Suppressor macrophage treated with lipopolysaccharide for 4 hours (primary cell): ENCODE data around the gene CRISPLD2.

Experiments used
- DNase-seq: peaks from one replicate; pipeline ENCODE4 v3.0.0-alpha.2; 2020

The CRISPLD2 gene

DNA sequence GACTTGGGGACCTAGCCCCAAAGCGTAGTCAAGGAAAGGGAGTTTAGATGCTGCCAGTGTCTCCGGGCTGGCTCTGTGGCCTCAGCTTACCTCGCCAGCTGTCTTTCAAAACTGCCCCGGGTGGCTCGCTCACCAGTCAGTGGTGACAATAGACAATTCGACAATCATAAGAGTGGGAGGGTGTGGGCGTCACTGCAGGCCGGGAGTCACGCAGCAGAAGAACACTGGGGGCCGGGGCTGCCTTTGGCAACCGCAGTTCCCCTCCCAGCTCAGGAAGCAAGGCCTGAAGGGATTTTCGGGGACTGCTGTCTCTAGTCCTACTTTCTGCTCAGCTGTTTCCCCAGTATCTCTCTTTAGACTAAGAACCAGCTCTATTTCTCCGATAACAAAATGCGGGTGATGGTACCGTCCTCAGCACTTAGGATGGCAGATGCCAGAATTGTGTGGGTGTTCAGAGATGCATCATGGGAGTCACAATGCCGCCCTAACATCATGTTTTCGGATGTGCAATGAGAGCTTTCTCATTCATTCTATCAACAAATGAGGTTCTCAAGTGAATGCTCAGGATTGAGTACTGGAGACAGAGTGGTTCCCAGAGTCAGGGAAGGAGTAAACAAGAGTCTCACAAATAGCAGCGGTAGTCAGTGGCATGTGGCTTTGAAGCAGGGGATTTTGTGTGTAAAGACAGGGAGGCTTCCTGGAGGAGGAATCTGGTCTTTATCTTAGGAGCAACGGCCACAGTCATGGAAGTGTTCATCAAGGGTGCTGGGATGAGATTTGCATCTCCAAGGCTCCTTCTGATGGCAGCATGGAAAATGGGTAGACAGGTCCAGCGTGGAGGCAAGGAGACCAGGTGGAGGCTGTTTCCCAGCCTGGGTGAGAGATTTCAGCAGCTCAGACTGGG lies 98.5 kb downstream of the CRISPLD2 start:
- DNase-seq = no peak

DNA sequence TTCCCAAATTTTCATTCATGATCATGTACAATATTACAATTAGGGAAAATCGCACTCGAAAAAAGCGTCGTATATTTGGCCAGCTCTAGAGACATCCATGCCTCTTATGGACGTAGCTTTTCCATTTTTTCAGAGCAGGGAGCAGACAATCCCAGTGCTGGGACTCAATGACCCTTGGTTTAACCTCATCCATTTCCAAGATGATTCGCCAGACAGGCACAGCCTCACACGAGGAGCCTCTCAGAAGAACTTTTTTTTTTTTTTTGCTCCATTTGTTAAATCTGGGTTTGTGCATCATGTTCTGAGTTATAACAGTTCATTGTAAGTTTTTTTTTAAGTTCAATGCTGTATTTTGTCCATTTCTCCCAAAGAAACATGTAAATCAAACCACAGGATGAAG lies 99.5 kb downstream of the CRISPLD2 start:
- DNase-seq = no peak

DNA sequence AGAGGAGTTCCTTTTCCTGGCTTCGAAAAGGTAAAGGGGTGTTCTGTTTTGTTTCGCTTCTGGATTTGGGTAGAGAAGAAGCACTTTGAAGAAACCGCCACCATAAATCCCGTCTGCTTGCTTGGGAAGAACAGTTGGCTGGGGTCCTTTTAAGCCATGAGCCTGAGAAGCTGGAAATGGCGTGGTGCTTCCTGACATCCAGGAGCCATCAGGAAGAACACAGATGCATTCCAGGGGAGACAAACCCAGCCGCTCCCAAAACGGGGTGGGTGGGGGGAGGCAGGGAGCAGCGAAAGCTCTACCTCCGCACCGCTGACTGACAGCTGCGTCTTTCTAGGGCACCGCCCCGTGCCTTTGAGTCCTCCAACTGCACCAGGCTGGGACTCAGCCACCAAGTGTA lies 99.9 kb downstream of the CRISPLD2 start:
- no peak for DNase-seq

DNA sequence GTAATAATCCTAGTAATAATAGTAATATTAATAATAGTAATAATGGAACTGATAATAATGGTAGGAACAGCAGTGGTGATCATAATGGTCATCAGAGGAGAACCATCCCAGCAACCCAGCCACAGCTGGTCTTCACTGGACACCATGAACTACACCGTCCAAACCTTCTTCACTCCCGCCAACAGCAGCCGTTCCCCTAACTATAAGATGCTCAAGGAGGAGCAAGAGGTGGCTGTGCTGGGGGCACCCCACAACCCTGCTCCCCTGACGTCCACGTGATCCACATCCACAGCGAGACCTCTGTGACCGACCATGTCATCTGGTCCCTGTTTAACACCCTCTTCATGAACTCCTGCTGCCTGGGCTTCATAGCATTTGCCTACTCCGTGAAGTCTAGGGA lies 100.5 kb downstream of the CRISPLD2 start:
- no peak for DNase-seq

GRCh38 chr16:84922351-84923120 lies 102.8 kb downstream of the CRISPLD2 start:
- no peak for DNase-seq

GRCh38 chr16:84924331-84925091 lies 104.7 kb downstream of the CRISPLD2 start:
- no peak for DNase-seq

- DNase-seq = peak; percentile 73
These were observed 105.4 kb downstream of the CRISPLD2 start for GRCh38 chr16:84925092-84925772.

DNA sequence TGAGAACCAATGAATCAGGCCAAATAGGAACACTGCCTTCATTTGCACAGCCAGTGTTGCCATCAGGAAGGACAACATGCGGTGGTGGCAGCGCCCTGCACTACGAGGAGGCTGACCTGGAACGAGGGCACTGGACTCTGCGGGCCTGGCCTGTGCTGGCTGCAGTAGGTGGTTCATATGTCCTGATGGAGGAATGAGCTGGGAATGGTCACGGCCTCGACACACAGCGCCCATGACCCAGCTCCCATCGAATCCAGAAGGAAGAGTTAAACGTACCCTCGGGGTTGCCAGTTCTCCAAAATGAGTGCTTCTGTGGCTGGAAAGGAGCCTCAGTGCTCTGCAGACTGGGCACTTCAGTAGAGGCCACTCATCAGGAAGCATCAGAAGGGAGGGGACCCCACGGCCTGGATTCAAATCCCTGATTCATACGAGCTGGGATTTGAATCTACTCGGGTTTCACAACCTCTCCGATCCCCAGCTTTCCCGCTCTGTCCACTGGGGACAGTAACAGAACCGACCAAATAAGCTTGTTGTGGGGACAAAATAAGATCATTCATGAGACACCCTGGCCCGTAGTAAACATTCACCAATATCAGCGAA lies 106.1 kb downstream of the CRISPLD2 start:
- DNase-seq = no peak

DNA sequence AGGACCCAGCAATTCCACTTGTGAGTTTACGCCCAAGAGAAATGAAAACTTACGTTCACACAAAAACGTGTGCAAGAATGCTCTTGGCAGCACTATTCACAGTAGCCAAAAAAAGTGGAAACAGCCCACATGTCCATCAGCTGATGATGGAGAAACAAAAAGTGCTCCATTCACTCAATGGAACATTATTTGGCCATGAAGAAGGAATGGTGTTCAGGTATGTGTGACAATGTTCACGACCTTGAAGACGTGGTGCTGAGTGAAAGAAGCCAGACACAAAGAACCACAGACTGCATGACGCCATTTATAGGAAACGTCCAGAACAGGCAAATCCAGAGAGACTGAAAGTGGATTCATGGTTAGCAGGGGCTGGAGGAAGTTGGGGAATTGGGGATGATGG lies 106.7 kb downstream of the CRISPLD2 start:
- no peak for DNase-seq

GRCh38 chr16:84927621-84928591 lies 108.1 kb downstream of the CRISPLD2 start:
- DNase-seq = no peak

DNA sequence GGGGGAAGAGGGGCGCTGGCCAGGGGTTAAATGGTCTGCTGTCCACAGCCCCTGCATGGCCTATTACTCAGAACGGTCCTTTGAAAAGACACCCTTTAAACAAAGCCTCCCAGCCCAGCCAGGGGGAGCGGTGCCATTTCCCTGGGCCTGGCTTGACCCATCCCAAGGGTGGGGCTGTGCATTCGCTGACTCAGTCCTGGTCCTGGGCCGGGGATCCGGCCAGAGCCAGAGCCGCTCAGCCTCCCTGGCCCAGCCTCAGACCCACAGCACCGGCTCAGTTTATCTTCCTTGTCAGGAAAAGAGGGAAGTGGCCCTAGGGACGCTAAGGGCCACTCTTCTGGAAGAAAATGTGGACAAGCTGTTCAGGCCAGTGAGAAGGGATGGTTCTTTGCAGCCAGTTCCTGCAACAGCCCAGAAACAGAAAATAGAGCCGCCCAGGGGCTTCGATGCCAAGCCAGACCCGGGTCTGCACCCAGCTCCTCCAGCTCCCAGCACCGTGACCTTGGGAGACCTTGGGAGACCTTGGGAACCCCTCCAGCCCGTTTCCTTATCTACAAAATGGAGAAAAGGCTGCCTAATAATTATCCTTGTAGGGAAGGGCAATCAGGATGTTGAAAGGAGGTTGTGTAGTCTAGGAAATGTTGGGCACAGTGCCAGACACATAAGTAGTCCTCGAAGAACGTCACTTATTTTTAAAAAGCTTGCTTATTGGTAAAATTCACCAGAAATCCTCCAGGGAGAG lies 109.1 kb downstream of the CRISPLD2 start:
- no peak for DNase-seq

- DNase-seq = no peak
These were observed 109.9 kb downstream of the CRISPLD2 start for GRCh38 chr16:84929421-84930297.

GRCh38 chr16:84930298-84931106 lies 110.7 kb downstream of the CRISPLD2 start:
- DNase-seq = no peak

DNA sequence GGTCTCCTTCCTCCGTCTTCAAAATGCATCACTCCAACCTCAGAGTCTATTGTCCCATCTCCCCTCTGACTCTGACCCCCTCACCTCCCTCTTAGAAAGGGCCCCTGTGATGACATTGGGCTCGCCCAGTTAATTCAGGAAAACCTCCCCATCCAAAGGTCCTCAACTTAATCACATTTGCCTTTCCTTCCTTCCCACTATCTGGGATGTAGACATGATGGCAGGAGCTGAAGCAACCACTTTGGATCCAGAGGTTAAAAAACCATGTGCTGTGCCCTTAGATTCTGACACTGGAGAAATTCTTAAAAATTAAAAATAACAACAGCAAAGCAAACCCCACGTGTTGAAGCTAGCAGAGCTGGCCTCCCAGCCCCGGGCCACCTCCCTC lies 111.3 kb downstream of the CRISPLD2 start:
- DNase-seq = no peak

GRCh38 chr16:84931506-84931905 lies 111.7 kb downstream of the CRISPLD2 start:
- no peak for DNase-seq

DNA sequence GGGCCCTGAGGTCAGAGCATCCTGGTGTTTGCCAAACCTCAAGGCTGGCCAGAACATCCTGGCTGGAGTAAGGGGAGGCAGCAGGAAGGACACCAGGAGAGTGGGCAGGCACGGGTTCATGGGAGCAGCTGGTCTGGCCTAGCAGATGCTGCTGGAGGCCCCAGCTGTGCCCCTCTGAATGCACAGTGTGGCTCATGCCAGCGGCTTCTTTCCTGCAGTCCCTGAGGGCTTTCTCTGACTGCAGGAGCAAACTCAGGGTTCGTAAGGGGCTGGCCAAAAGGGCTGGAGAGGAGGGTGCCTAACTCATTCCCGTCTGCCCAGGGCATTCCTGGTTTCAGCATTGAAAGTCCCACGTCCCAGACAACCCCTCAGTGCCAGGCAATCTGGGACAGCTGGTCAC lies 112.9 kb downstream of the CRISPLD2 start:
- no peak for DNase-seq

- no peak for DNase-seq
These were observed 114.2 kb downstream of the CRISPLD2 start for GRCh38 chr16:84933774-84934631.
